ENCODE data around the gene AMOTL2. TPM values are rescaled to one million over a fixed set of nuclear protein-coding genes. Genes with fewer than 3 reads are reported as not detected.

AMOTL2 gene
- total RNA-seq, 3 donors from 2014 or later = 78.3 to 281 (median 83.2) TPM

DNA sequence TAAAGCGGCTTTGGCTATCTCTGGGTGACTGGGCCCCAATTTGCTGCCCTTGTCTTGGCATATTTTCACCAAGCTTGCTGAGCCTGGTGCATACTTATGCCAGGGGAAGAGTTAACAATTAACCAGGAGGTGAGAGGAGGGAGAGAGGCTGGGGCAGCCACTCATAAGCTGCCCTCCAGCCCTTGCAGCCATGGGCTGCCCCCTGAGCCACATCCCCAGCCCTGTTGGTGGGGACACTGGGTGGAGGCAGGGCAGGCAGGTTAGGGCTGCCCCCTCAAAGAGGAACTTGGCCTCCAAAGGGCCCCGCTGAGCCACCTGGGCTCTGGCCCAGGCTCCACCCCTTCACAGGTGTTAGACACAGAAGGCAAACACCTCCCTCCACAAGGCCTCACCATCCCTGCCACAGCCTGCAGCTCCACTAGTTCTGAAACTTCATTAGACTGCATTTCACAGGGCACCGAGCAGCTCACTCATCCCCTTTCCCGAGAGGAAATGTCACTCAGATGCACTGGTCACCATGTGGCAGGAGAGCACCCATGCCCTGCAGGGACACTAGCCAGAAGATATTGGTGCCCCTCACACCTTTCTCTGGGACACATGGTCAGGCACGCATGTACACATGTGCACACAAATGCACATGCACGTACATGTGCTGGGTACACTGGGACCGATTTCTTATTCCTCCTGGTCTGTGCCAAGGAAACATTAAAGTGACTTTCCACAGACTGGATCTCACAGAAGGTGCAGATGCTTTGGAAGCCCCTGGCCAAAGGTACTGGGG is 20.2 kb downstream of the AMOTL2 start:
- Histone ChIP-seq H3K36me3 (no peaks in the 10 kb centered on the region), H3K27me3 (no peaks in the 10 kb centered on the region), H3K4me3 (no peak overlapping the region), H3K27ac (peak overlapping the region; percentile 79 to 86), H3K4me1 (peaks cover 37 to 38% of the 10 kb centered on the region in 2 donors), H3K9me3 (no peaks in the 10 kb centered on the region)
- TF ChIP-seq CTCF (IDR thresholded peaks at IDR 0.05) = no peak
- TF ChIP-seq POLR2A (IDR thresholded peaks at IDR 0.05) = no peak
- TF ChIP-seq POLR2AphosphoS5 (IDR thresholded peaks at IDR 0.05) = peak in 1 of 3 donors; percentile 11
- no peak for DNase-seq (ENCODE audit: low spot score in 2 of 2)
- intact Hi-C loops (cut with DNase I; ENCODE audit: low total_unique reads) = no loop called here

DNA sequence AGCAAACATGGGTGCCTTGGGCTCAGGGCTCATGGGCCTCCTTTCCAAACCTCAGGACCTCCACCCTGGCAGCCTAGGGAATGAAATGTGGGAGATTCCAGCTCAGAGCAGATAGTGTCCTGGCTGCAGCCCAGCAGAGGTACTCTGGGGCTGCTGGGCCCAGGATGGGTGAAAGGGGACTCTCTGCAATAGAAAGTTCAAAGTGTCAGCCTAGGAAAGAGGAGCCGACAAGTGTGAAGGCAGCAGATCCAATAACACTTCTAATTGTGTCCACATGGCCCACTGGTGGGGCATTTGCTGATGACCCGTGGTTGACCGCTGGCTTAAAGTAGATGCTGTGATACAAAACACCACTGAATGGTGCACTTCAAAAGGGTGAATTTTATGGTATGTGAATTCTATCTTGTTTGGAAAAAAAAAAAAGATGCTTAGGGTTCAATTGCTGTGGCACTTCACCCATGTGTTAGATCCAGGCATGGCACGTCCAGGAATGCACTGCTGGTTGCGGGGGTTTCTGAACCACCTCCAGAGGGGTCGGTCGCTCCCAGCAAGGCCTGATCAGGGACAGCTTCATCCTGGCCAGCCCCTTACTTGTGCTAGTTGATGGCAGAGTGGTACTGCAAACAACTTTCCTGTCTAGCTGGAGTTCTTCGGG is 20.9 kb downstream of the AMOTL2 start:
- intact Hi-C loops (cut with DNase I; ENCODE audit: low total_unique reads) = no loop called here
- Histone ChIP-seq H3K36me3 (no peaks in the 10 kb centered on the region), H3K4me1 (peaks cover 30 to 31% of the 10 kb centered on the region in 2 donors), H3K27ac (peak overlapping the region; percentile 79 to 86), H3K9me3 (no peaks in the 10 kb centered on the region), H3K4me3 (no peak overlapping the region), H3K27me3 (no peaks in the 10 kb centered on the region)
- DNase-seq (ENCODE audit: low spot score in 2 of 2) = no peak
- TF ChIP-seq CTCF (IDR thresholded peaks at IDR 0.05) = no peak
- no peak for TF ChIP-seq POLR2AphosphoS5 (IDR thresholded peaks at IDR 0.05)
- no peak for TF ChIP-seq POLR2A (IDR thresholded peaks at IDR 0.05)

DNA sequence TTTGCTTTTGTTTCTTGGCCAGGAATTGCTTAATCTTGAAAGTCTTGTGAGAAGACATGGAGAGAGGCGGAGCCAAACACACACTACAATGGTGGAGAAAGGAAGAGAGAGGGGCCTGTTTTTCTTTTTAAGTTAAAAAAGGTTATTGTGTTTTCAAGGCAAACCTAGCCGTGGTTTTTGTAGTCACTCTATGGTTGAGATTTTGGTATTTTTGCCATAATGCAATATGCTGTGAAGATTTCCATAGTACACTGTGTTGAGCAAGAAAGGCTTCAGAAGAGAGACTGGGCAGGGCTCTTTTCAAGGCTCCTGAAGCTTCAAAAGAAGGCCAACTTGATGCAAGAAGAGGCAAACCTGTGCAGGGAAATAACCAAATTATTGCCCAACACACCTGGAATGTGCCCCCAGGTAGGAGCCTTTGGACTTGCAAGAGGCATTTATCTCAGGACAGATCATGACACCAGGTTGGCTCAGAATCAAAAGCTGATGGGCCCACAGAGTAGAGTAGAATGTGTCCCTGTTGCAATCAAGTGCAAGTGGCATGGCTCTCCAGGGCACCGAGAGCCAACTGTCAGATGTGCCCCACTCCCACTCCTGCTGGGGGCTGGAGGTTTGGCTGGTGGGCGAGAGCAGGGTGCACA is 22.1 kb downstream of the AMOTL2 start:
- intact Hi-C loops (cut with DNase I; ENCODE audit: low total_unique reads) = no loop called here
- TF ChIP-seq POLR2A (IDR thresholded peaks at IDR 0.05) (no peak), CTCF (IDR thresholded peaks at IDR 0.05) (no peak), POLR2AphosphoS5 (IDR thresholded peaks at IDR 0.05) (peak in 1 of 3 donors; percentile 52)
- Histone ChIP-seq H3K4me1 (peaks cover 20 to 25% of the 10 kb centered on the region in 2 donors), H3K36me3 (no peaks in the 10 kb centered on the region), H3K27ac (peak overlapping the region; percentile 79 to 86), H3K9me3 (no peaks in the 10 kb centered on the region), H3K4me3 (no peak overlapping the region), H3K27me3 (no peaks in the 10 kb centered on the region)
- peak in 1 of 2 donors; percentile 86 for DNase-seq (ENCODE audit: low spot score in 2 of 2)

DNA sequence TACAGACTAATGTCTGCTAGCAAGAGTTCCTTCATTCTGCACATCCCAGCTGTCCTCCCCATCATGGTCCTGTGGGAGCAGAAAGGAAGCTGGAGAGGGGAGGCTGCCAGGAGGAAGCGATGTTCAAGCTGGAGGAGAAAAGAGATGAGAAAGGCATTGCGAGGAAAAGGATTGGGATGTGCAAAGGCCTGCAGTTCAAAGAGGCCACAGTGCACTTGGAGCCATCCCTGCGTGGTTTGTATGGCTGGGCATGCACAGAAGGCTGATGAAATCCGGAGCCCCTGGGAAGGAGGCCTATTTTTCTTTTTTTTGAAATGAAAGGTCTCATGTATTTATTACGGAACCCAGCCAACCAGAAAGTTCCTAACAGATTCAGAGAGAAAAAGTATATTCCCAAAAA is 22.8 kb downstream of the AMOTL2 start:
- Histone ChIP-seq H3K27ac (peak overlapping the region; percentile 79 to 86), H3K4me3 (no peak overlapping the region), H3K27me3 (no peaks in the 10 kb centered on the region), H3K9me3 (peaks cover 0 to 6% of the 10 kb centered on the region in 2 donors), H3K36me3 (no peaks in the 10 kb centered on the region), H3K4me1 (peaks cover 12 to 18% of the 10 kb centered on the region in 2 donors)
- no peak for TF ChIP-seq POLR2A (IDR thresholded peaks at IDR 0.05)
- TF ChIP-seq POLR2AphosphoS5 (IDR thresholded peaks at IDR 0.05) = peak in 1 of 3 donors; percentile 33
- no peak for TF ChIP-seq CTCF (IDR thresholded peaks at IDR 0.05)
- intact Hi-C loops (cut with DNase I; ENCODE audit: low total_unique reads) = no loop called here
- DNase-seq (ENCODE audit: low spot score in 2 of 2) = no peak
